ENCODE measurements around the gene CCL4L2. TPM values are rescaled to one million over a fixed set of nuclear protein-coding genes. Genes with fewer than 3 reads are reported as not detected.
"Not testable (repeated sequence)": the region's sequence is repeated elsewhere in the genome, so short reads cannot be mapped to it uniquely, and the experiment has no call there.

CCL4L2 gene
- total RNA-seq (2014; rRNA removed; shearing (Covaris generic)): not detected in 2 replicates

GRCh38 chr17:36210439-36211211, at the start of gene CCL4L2:
Gene CCL4L2, plus strand, starts transcription at chr17:36211063.
- H3K4me3 ChIP-seq; H3K4me1 ChIP-seq; DNase-seq; H3K27me3 ChIP-seq; H3K36me3 ChIP-seq; H3K27ac ChIP-seq; H3K9me3 ChIP-seq (replicated peaks): not testable (repeated sequence)

- H3K27me3 ChIP-seq; DNase-seq; H3K36me3 ChIP-seq; H3K4me3 ChIP-seq; H3K27ac ChIP-seq; H3K9me3 ChIP-seq (replicated peaks); H3K4me1 ChIP-seq: not testable (repeated sequence)
These were observed 42.0 kb upstream of the CCL4L2 start for GRCh38 chr17:36168836-36169235.

- not testable (repeated sequence) for H3K9me3 ChIP-seq (replicated peaks); H3K27me3 ChIP-seq; H3K27ac ChIP-seq; H3K4me3 ChIP-seq; H3K4me1 ChIP-seq; H3K36me3 ChIP-seq; DNase-seq
These were observed 34.3 kb upstream of the CCL4L2 start, which contains the start of gene TBC1D3B for GRCh38 chr17:36176536-36176935. Gene TBC1D3B, minus strand, starts transcription at chr17:36176636. Its CDS starts 1,586 bp downstream, at chr17:36175050.

- H3K36me3 ChIP-seq; DNase-seq; H3K4me1 ChIP-seq; H3K27ac ChIP-seq; H3K4me3 ChIP-seq; H3K27me3 ChIP-seq; H3K9me3 ChIP-seq (replicated peaks): not testable (repeated sequence)
These were observed 29.3 kb upstream of the CCL4L2 start for GRCh38 chr17:36181446-36182175.

GRCh38 chr17:36182176-36183000, 28.5 kb upstream of the CCL4L2 start:
- no peak overlapping the region for H3K27ac ChIP-seq
- no peaks in the 10 kb centered on the region for H3K36me3 ChIP-seq
- 0 out of 2 replicates have a peak, but pooled peaks cover 3% of the 10 kb centered on the region for H3K27me3 ChIP-seq
- no peak overlapping the region for H3K4me3 ChIP-seq
- H3K9me3 ChIP-seq (replicated peaks): no peaks in the 10 kb centered on the region
- no peak for DNase-seq
- no peaks in the 10 kb centered on the region for H3K4me1 ChIP-seq

- DNase-seq: no peak
- H3K27me3 ChIP-seq: 0 out of 2 replicates have a peak, but pooled peaks cover 3% of the 10 kb centered on the region
- no peak overlapping the region for H3K27ac ChIP-seq
- H3K4me3 ChIP-seq: no peak overlapping the region
- H3K9me3 ChIP-seq (replicated peaks): no peaks in the 10 kb centered on the region
- H3K36me3 ChIP-seq: no peaks in the 10 kb centered on the region
- no peaks in the 10 kb centered on the region for H3K4me1 ChIP-seq
These were observed 27.6 kb upstream of the CCL4L2 start for GRCh38 chr17:36183001-36183971.

- H3K4me3 ChIP-seq: no peak overlapping the region
- H3K27me3 ChIP-seq: 0 out of 2 replicates have a peak, but pooled peaks cover 3% of the 10 kb centered on the region
- H3K9me3 ChIP-seq (replicated peaks): no peaks in the 10 kb centered on the region
- no peaks in the 10 kb centered on the region for H3K36me3 ChIP-seq
- no peak overlapping the region for H3K27ac ChIP-seq
- no peaks in the 10 kb centered on the region for H3K4me1 ChIP-seq
- DNase-seq: no peak
These were observed 26.7 kb upstream of the CCL4L2 start for GRCh38 chr17:36184023-36184765.

GRCh38 chr17:36185416-36185815, 25.4 kb upstream of the CCL4L2 start:
- Histone ChIP-seq H3K9me3 (replicated peaks) (no peaks in the 10 kb centered on the region), H3K27ac (no peak overlapping the region), H3K4me3 (no peak overlapping the region), H3K27me3 (0 out of 2 replicates have a peak, but pooled peaks cover 3% of the 10 kb centered on the region), H3K36me3 (no peaks in the 10 kb centered on the region), H3K4me1 (no peaks in the 10 kb centered on the region)
- no peak for DNase-seq

- H3K27ac ChIP-seq, H3K4me3 ChIP-seq, DNase-seq: not testable (repeated sequence)
These were observed 23.8 kb upstream of the CCL4L2 start for GRCh38 chr17:36186810-36187763.

GRCh38 chr17:36187943-36188665, 22.8 kb upstream of the CCL4L2 start:
- not testable (repeated sequence) for H3K9me3 ChIP-seq (replicated peaks); H3K4me1 ChIP-seq; H3K27ac ChIP-seq; H3K27me3 ChIP-seq; H3K36me3 ChIP-seq; DNase-seq; H3K4me3 ChIP-seq

More at GRCh38 chr17:36186810-36187763, 23.8 kb upstream of the CCL4L2 start:
- H3K9me3 ChIP-seq (replicated peaks); H3K4me1 ChIP-seq; H3K36me3 ChIP-seq; H3K27me3 ChIP-seq: not testable (repeated sequence)

- H3K36me3 ChIP-seq: no peaks in the 10 kb centered on the region
- DNase-seq: no peak
- no peak overlapping the region for H3K27ac ChIP-seq
- H3K4me3 ChIP-seq: no peak overlapping the region
- 0 out of 2 replicates have a peak, but pooled peaks cover 3% of the 10 kb centered on the region for H3K27me3 ChIP-seq
- no peaks in the 10 kb centered on the region for H3K9me3 ChIP-seq (replicated peaks)
- H3K4me1 ChIP-seq: no peaks in the 10 kb centered on the region
These were observed 22.0 kb upstream of the CCL4L2 start for GRCh38 chr17:36188891-36189306.

- not testable (repeated sequence) for H3K9me3 ChIP-seq (replicated peaks); H3K27me3 ChIP-seq; DNase-seq; H3K27ac ChIP-seq; H3K4me1 ChIP-seq; H3K4me3 ChIP-seq; H3K36me3 ChIP-seq
These were observed 20.9 kb upstream of the CCL4L2 start for GRCh38 chr17:36189993-36190392.
